IMR-90 (cell line): ENCODE results near the gene NELL1. TPM values are rescaled to one million over a fixed set of nuclear protein-coding genes. Genes with fewer than 3 reads are reported as not detected.

ENCODE experiments used
- ATAC-seq: fragments of 200-7000 bp; cut with Tn5 transposase; 2 replicates; pipeline ENCODE4 v1.9.1; 2020; ENCODE audit warnings: low read depth, mild to moderate bottlenecking, moderate library complexity
- BruUV-seq: library from RNA; stranded (reverse); fragments of 400-500 nt; replicated peaks from 2 replicates; lab custom pipeline; 2021; lab: Mats Ljungman, UMichigan
- CTCF ChIA-PET: fragments of 300-600 bp; formaldehyde crosslinking; extraction: SDS; loops from one replicate; lab custom pipeline; 2021; ENCODE audit warnings: antibody characterized with exemption; lab: Yijun Ruan, JAX
- POLR2A ChIA-PET: fragments of 300-600 bp; sonication (Branson Sonifier 250); formaldehyde crosslinking; loops from one replicate; lab custom pipeline; 2022; ENCODE audit warnings: antibody characterized with exemption; ENCODE audit not compliant: unreplicated experiment; lab: Charles Lee
- DNase-seq: peaks from one replicate; pipeline ENCODE4 v3.0.0; 2013
- H2AFZ ChIP-seq: replicated peaks from 2 replicates; pipeline ENCODE3; 2013; ENCODE audit warnings: low read length, mild to moderate bottlenecking; ENCODE audit not compliant: poor library complexity
- H2AK5ac ChIP-seq: 2 replicates; pipeline ENCODE4 v1.6.1; 2013; ENCODE audit warnings: low read depth, low read length, inconsistent platforms
- H2AK9ac ChIP-seq: replicated peaks from 2 replicates; pipeline ENCODE3; 2013; ENCODE audit warnings: mild to moderate bottlenecking, low read depth, low read length, moderate library complexity; ENCODE audit not compliant: poor library complexity
- H2BK120ac ChIP-seq: 2 replicates; pipeline ENCODE4 v1.6.1; 2013; ENCODE audit warnings: low read depth, low read length, inconsistent platforms
- H2BK15ac ChIP-seq: 3 replicates; pipeline ENCODE4 v1.6.1; 2013; ENCODE audit warnings: low read depth, low read length, inconsistent platforms
- H2BK20ac ChIP-seq: 2 replicates; pipeline ENCODE4 v1.6.1; 2013; ENCODE audit warnings: low read depth, mild to moderate bottlenecking, inconsistent platforms, low read length, moderate library complexity
- H2BK5ac ChIP-seq: 2 replicates; pipeline ENCODE4 v1.6.1; 2013; ENCODE audit warnings: mild to moderate bottlenecking, low read depth, low read length, inconsistent platforms; ENCODE audit not compliant: poor library complexity, severe bottlenecking
- H3K14ac ChIP-seq: replicated peaks from 2 replicates; pipeline ENCODE4 v1.6.1; 2013; ENCODE audit warnings: low read depth, low read length, inconsistent platforms
- H3K18ac ChIP-seq: 2 replicates; pipeline ENCODE4 v1.6.1; 2013; ENCODE audit warnings: low read depth, low read length, control low read depth
- H3K23ac ChIP-seq: 2 replicates; pipeline ENCODE4 v1.6.1; 2013; ENCODE audit warnings: low read depth, low read length, inconsistent platforms
- H3K27ac ChIP-seq: 2 replicates; pipeline ENCODE4 v1.5.1; 2013; ENCODE audit warnings: mild to moderate bottlenecking, control low read depth, low read length; ENCODE audit not compliant: insufficient read depth
- H3K27me3 ChIP-seq: 2 replicates; pipeline ENCODE4 v1.6.1; 2013; ENCODE audit warnings: low read length; ENCODE audit not compliant: control insufficient read depth, insufficient read depth
- H3K36me3 ChIP-seq: 2 replicates; pipeline ENCODE4 v1.6.1; 2013; ENCODE audit warnings: low read length, mixed read lengths; ENCODE audit not compliant: control insufficient read depth, insufficient read depth
- H3K4ac ChIP-seq: 2 replicates; pipeline ENCODE4 v1.6.1; 2013; ENCODE audit warnings: low read depth, low read length, inconsistent platforms
- H3K4me1 ChIP-seq: 2 replicates; pipeline ENCODE4 v1.6.1; 2013; ENCODE audit warnings: low read length, mixed read lengths; ENCODE audit not compliant: control insufficient read depth, insufficient read depth
- H3K4me2 ChIP-seq: 2 replicates; pipeline ENCODE4 v1.6.1; 2013; ENCODE audit warnings: low read depth, mild to moderate bottlenecking, control low read depth, low read length, moderate library complexity
- H3K4me3 ChIP-seq: 2 replicates; pipeline ENCODE4 v1.5.1; 2013; ENCODE audit warnings: low read depth, mild to moderate bottlenecking, control low read depth, low read length, moderate library complexity; ENCODE audit not compliant: insufficient read depth
- H3K56ac ChIP-seq: 2 replicates; pipeline ENCODE4 v1.6.1; 2013; ENCODE audit warnings: low read length, inconsistent platforms; ENCODE audit not compliant: insufficient read depth; ENCODE audit errors: extremely low read depth
- H3K79me1 ChIP-seq, 2 experiments: 2 replicates each; pipeline ENCODE4 v1.6.1; 2013; ENCODE audit warnings: low read length in 2 of 2, inconsistent platforms in 1 of 2, low read depth in 1 of 2
- H3K9ac ChIP-seq: 2 replicates; pipeline ENCODE4 v1.6.1; 2013; ENCODE audit warnings: low read depth, low read length, control low read depth
- H3K9me1 ChIP-seq: 2 replicates; pipeline ENCODE4 v1.6.1; 2013; ENCODE audit warnings: low read length, inconsistent platforms; ENCODE audit not compliant: insufficient read depth
- H3K9me3 ChIP-seq: 2 replicates; pipeline ENCODE4 v1.6.1; 2013; ENCODE audit warnings: low read length; ENCODE audit not compliant: control insufficient read depth, insufficient read depth
- H4K20me1 ChIP-seq: 2 replicates; pipeline ENCODE4 v1.6.1; 2013; ENCODE audit warnings: low read length, inconsistent platforms; ENCODE audit not compliant: insufficient read depth
- H4K5ac ChIP-seq: 2 replicates; pipeline ENCODE4 v1.6.1; 2013; ENCODE audit warnings: mild to moderate bottlenecking, low read depth, low read length, control low read depth
- H4K8ac ChIP-seq, 2 experiments: 2 replicates each; pipeline ENCODE4 v1.6.1; 2013; ENCODE audit warnings: low read depth in 2 of 2, low read length in 2 of 2, control low read depth in 1 of 2, inconsistent platforms in 1 of 2
- H4K91ac ChIP-seq: 2 replicates; pipeline ENCODE4 v1.6.1; 2013; ENCODE audit warnings: low read depth, low read length, inconsistent platforms; ENCODE audit not compliant: insufficient read depth
- CEBPB ChIP-seq: IDR thresholded peaks from 2 replicates; pipeline ENCODE4 v1.6.1; 2012; ENCODE audit warnings: low read depth, low read length, improper control_type of control experiment
- MXI1 ChIP-seq: IDR thresholded peaks from 2 replicates; pipeline ENCODE4 v1.6.1; 2012; ENCODE audit warnings: low read depth, mild to moderate bottlenecking, low read length, moderate library complexity, borderline replicate concordance
- WGBS, 2 experiments: methylation state at CpG; one replicate each; pipeline versions ENCODE4 v1.1.5 to v1.1.7; 2013; ENCODE audit warnings: missing lambda C conversion rate in 2 of 2; ENCODE audit not compliant: insufficient read length in 1 of 2; ENCODE audit errors: extremely low coverage in 2 of 2; 5-methylcytosine and 5-hydroxymethylcytosine counted together
- dilution Hi-C: fragments of 300-500 bp; cut with HindIII; formaldehyde crosslinking; loops from one replicate; pipeline ENCODE4 v1.14.3; 2018; ENCODE audit warnings: low sequenced_read_pairs; ENCODE audit not compliant: unreplicated experiment
- in situ Hi-C: fragments of 300-500 bp; cut with MboI; formaldehyde crosslinking; loops from 3 replicates; pipeline ENCODE4 v1.14.3; 2019; ENCODE audit warnings: low sequenced_read_pairs, inconsistent platforms, mixed read lengths
- intact Hi-C: fragments of 100-400 bp; cut with micrococcal nuclease; formaldehyde crosslinking; loops from 2 replicates; pipeline ENCODE4 v1.10.0; 2022
- polyA plus RNA-seq, 3 experiments: library from polyadenylated mRNA; depleted of rRNA; stranded (reverse); fragments of >200 nt; gene quantifications; 2 replicates each; pipeline ENCODE4 v1.2.3, GENCODE V29; 2012; ENCODE audit warnings: low replicate concordance in 1 of 3
- total RNA-seq: library from RNA; depleted of rRNA; stranded (reverse); fragments of >200 nt; gene quantifications from 2 replicates; pipeline ENCODE4 v1.2.3, GENCODE V29; 2012

The NELL1 gene
- total and polyA plus RNA-seq, 2 of the 4 experiments (the other 2 are of a cell fraction): not detected

GRCh38 chr11:20844630-20845029 is 175.2 kb downstream of the NELL1 start:
- Histone ChIP-seq H4K91ac (no peak overlapping the region), H3K4ac (no peak overlapping the region), H3K4me1 (no peaks in the 10 kb centered on the region), H3K23ac (no peak overlapping the region), H3K27me3 (no peaks in the 10 kb centered on the region), H2BK120ac (no peak overlapping the region), H3K4me2 (no peak overlapping the region), H3K56ac (no peak overlapping the region), H4K8ac (no peak overlapping the region), H2BK15ac (no peak overlapping the region), H3K36me3 (no peaks in the 10 kb centered on the region), H4K20me1 (no peaks in the 10 kb centered on the region), H3K18ac (no peak overlapping the region), H3K9me3 (peaks cover 13% of the 10 kb centered on the region), H2AK9ac (no peak overlapping the region), H2BK20ac (no peak overlapping the region), H2AK5ac (no peak overlapping the region), H4K5ac (no peak overlapping the region), H3K9me1 (no peaks in the 10 kb centered on the region), H3K14ac (no peak overlapping the region), H2BK5ac (no peak overlapping the region), H3K79me1 (no peaks in the 10 kb centered on the region), H3K27ac (no peak overlapping the region), H3K4me3 (no peak overlapping the region), H3K9ac (no peak overlapping the region), H2AFZ (no peak overlapping the region)
- dilution Hi-C loops: no loop called here
- POLR2A ChIA-PET: no interaction called here
- BruUV-seq: no TSS peak
- in situ Hi-C loops: no loop called here
- DNase-seq (no peak), ATAC-seq (no peak)
- intact Hi-C loops: no loop called here
- CTCF ChIA-PET: no interaction called here
- no CpG with 5 or more reads among the region's 2 CpGs for WGBS, 2 experiments
- TF ChIP-seq CEBPB (no peak), MXI1 (no peak)
